Esophagus squamous epithelium (tissue), 4 donors: Measurements from ENCODE around the gene PRKAA1.

ENCODE experiments used
- CTCF ChIP-seq, 6 experiments: fragments of 450-650 bp in 4 of 6; fragments of 200-600 bp in 2 of 6; sonication (generic) in 2 of 6; IDR thresholded peaks; one replicate each; pipeline ENCODE4 v1.5.1; 2016 to 2019; ENCODE audit warnings: antibody characterized with exemption in 6 of 6, mild to moderate bottlenecking in 4 of 6, moderate library complexity in 4 of 6
- POLR2A ChIP-seq, 4 donors: fragments of 450-650 bp; IDR thresholded peaks; one replicate each; pipeline ENCODE4 v1.6.1; 2017; ENCODE audit warnings: antibody characterized with exemption in 4 of 4, mild to moderate bottlenecking in 4 of 4, moderate library complexity in 3 of 4

GRCh38 chr5:40735609-40736008 lies 62.6 kb downstream of the PRKAA1 start:
- TF ChIP-seq CTCF (IDR thresholded peaks at IDR 0.05), result no peak
- no peak for TF ChIP-seq POLR2A (IDR thresholded peaks at IDR 0.05)
